H1 (cell line): ENCODE data around the gene SFMBT2.

ENCODE experiments used
- CTCF ChIP-seq, 3 experiments: IDR thresholded peaks; 1 replicate in 2 of 3; 2 replicates in 1 of 3; pipeline versions ENCODE4 v1.5.1 to v1.6.1; 2011; ENCODE audit warnings: low read length in 3 of 3, mild to moderate bottlenecking in 3 of 3, inconsistent platforms in 2 of 3, low read depth in 1 of 3, moderate library complexity in 1 of 3; ENCODE audit not compliant: insufficient read depth in 1 of 3; ENCODE audit errors: control extremely low read depth in 1 of 3
- NRF1 ChIP-seq: IDR thresholded peaks from 2 replicates; pipeline ENCODE4 v1.6.1; 2011; ENCODE audit warnings: mild to moderate bottlenecking, low read depth, low read length, improper control_type of control experiment
- PHF8 ChIP-seq: fragments of 200-600 bp; sonication (generic); conservative IDR thresholded peaks from 2 replicates; pipeline ENCODE4 v1.7.1; 2012; ENCODE audit warnings: low read depth, mild to moderate bottlenecking, inconsistent platforms, low read length, moderate library complexity

GRCh38 chr10:7157091-7157490, 253.7 kb downstream of the SFMBT2 start:
- no peak for TF ChIP-seq PHF8
- no peak for TF ChIP-seq NRF1
- no peak for TF ChIP-seq CTCF (IDR thresholded peaks at IDR 0.05; ENCODE audit: control extremely low read depth in 1 of 3, insufficient read depth in 1 of 3, low read depth in 1 of 3, low read length in 3 of 3)
